ENCODE results near the gene PAK4.

DNA sequence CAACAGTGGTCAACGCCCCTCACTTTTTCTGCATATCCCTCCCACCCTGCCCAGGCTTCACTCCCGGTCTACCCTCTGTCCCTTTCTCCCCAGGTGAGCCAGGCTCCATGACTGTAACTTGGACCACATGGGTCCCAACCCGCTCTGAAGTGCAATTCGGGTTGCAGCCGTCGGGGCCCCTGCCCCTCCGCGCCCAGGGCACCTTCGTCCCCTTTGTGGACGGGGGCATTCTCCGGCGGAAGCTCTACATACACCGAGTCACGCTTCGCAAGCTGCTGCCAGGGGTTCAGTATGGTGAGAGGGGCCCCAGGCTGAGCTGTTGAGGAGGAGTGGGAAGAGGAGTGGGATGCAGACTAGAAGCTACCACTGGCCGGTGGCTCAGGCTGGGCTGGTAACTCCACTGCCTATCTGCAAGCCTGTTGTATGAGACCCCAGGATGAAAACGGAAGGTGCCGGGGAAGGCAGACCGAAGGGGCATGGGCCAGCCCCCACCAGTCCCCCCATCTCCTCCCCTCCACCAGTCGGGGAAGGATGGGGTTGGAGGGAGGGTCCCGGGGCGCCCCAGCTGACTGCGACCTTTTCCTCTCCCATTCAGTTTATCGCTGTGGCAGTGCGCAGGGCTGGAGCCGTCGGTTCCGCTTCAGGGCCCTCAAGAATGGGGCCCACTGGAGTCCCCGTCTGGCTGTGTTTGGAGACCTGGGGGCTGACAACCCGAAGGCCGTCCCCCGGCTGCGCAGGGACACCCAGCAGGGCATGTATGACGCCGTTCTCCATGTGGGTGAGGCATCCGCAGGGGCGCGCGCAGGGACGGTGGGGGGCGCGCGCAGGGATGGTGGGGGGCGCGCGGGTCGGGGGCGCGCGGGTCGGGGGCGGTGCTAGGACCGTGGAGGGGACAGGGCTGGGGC is 27.0 kb upstream of the PAK4 start:
- TF ChIP-seq, protein P1, sequence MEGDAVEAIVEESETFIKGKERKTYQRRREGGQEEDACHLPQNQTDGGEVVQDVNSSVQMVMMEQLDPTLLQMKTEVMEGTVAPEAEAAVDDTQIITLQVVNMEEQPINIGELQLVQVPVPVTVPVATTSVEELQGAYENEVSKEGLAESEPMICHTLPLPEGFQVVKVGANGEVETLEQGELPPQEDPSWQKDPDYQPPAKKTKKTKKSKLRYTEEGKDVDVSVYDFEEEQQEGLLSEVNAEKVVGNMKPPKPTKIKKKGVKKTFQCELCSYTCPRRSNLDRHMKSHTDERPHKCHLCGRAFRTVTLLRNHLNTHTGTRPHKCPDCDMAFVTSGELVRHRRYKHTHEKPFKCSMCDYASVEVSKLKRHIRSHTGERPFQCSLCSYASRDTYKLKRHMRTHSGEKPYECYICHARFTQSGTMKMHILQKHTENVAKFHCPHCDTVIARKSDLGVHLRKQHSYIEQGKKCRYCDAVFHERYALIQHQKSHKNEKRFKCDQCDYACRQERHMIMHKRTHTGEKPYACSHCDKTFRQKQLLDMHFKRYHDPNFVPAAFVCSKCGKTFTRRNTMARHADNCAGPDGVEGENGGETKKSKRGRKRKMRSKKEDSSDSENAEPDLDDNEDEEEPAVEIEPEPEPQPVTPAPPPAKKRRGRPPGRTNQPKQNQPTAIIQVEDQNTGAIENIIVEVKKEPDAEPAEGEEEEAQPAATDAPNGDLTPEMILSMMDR (IDR thresholded peaks at IDR 0.05), result no peak
- TF ChIP-seq POLR2A (IDR thresholded peaks at IDR 0.05), result no peak
